Mesenchymal stem cell (in vitro differentiated cells and primary cell): ENCODE measurements around the gene STAT1.

Experiments
- DNase-seq: peaks from one replicate; pipeline ENCODE4 v3.0.0-alpha.2; 2013
- H2AFZ ChIP-seq: one replicate; pipeline ENCODE4 v1.6.1; 2013; ENCODE audit warnings: low read depth, mild to moderate bottlenecking, control low read depth, inconsistent platforms, low read length, moderate library complexity
- H2AK5ac ChIP-seq: 2 replicates; pipeline ENCODE4 v1.6.1; 2013; ENCODE audit warnings: low read length, moderate library complexity, mild to moderate bottlenecking, inconsistent platforms; ENCODE audit not compliant: severe bottlenecking
- H2BK120ac ChIP-seq: one replicate; pipeline ENCODE4 v1.6.1; 2013; ENCODE audit warnings: low read depth, mild to moderate bottlenecking, inconsistent platforms, low read length, moderate library complexity
- H2BK12ac ChIP-seq, 2 experiments: one replicate each; pipeline ENCODE4 v1.6.1; 2013; ENCODE audit warnings: inconsistent platforms in 2 of 2, low read length in 2 of 2, mild to moderate bottlenecking in 2 of 2, moderate library complexity in 2 of 2, control low read depth in 1 of 2
- H2BK15ac ChIP-seq: one replicate; pipeline ENCODE4 v1.6.1; 2013; ENCODE audit warnings: mild to moderate bottlenecking, low read depth, inconsistent platforms; ENCODE audit not compliant: poor library complexity, severe bottlenecking
- H2BK5ac ChIP-seq: 2 replicates; pipeline ENCODE4 v1.6.1; 2013; ENCODE audit warnings: low read depth, mild to moderate bottlenecking, low read length, control low read depth, inconsistent platforms; ENCODE audit not compliant: poor library complexity, severe bottlenecking
- H3K14ac ChIP-seq, 2 experiments: one replicate each; pipeline ENCODE4 v1.6.1; 2013; ENCODE audit warnings: inconsistent platforms in 2 of 2, low read length in 2 of 2, control low read depth in 1 of 2, mild to moderate bottlenecking in 1 of 2, moderate library complexity in 1 of 2
- H3K18ac ChIP-seq, 2 experiments: one replicate each; pipeline ENCODE4 v1.6.1; 2013; ENCODE audit warnings: inconsistent platforms in 2 of 2, low read length in 2 of 2, control low read depth in 1 of 2, low read depth in 1 of 2, mild to moderate bottlenecking in 1 of 2
- H3K23ac ChIP-seq, 2 experiments: one replicate each; pipeline ENCODE4 v1.6.1; 2013; ENCODE audit warnings: inconsistent platforms in 2 of 2, low read length in 2 of 2, mild to moderate bottlenecking in 2 of 2, moderate library complexity in 2 of 2, control low read depth in 1 of 2
- H3K27ac ChIP-seq: 2 replicates; pipeline ENCODE4 v1.5.1; 2013; ENCODE audit warnings: mild to moderate bottlenecking, moderate library complexity, low read length, control low read depth, inconsistent platforms; ENCODE audit not compliant: poor library complexity, severe bottlenecking
- H3K27me3 ChIP-seq, 2 experiments: 2 replicates each; pipeline versions ENCODE4 v1.6.1 to v1.7.0; 2013; ENCODE audit warnings: low read length in 2 of 2, mild to moderate bottlenecking in 2 of 2, moderate library complexity in 2 of 2, control low read depth in 1 of 2, inconsistent platforms in 1 of 2; ENCODE audit not compliant: control insufficient read depth in 1 of 2, insufficient read depth in 1 of 2
- H3K36me3 ChIP-seq, 2 experiments: 2 replicates each; pipeline versions ENCODE4 v1.6.1 to v1.7.0; 2013; ENCODE audit warnings: low read length in 2 of 2, control low read depth in 1 of 2, inconsistent platforms in 1 of 2, low read depth in 1 of 2, mild to moderate bottlenecking in 1 of 2; ENCODE audit not compliant: insufficient read depth in 2 of 2, control insufficient read depth in 1 of 2
- H3K4ac ChIP-seq, 2 experiments: one replicate each; pipeline ENCODE4 v1.6.1; 2013; ENCODE audit warnings: inconsistent platforms in 2 of 2, low read length in 2 of 2, mild to moderate bottlenecking in 2 of 2, moderate library complexity in 2 of 2, control low read depth in 1 of 2, low read depth in 1 of 2
- H3K4me1 ChIP-seq: 2 replicates; pipeline ENCODE4 v1.6.1; 2013; ENCODE audit warnings: low read depth, low read length, control low read depth; ENCODE audit not compliant: control insufficient read depth, insufficient read depth
- H3K4me2 ChIP-seq: 2 replicates; pipeline ENCODE4 v1.6.1; 2013; ENCODE audit warnings: low read length, mild to moderate bottlenecking, inconsistent platforms; ENCODE audit not compliant: poor library complexity, severe bottlenecking
- H3K4me3 ChIP-seq, 2 experiments: 2 replicates each; pipeline versions ENCODE4 v1.5.1 to v1.7.0; 2013; ENCODE audit warnings: low read length in 2 of 2, mild to moderate bottlenecking in 2 of 2, control low read depth in 1 of 2, low read depth in 1 of 2; ENCODE audit not compliant: insufficient read depth in 1 of 2
- H3K79me1 ChIP-seq: replicated peaks from 2 replicates; pipeline ENCODE4 v1.6.1; 2013; ENCODE audit warnings: mild to moderate bottlenecking, control low read depth, low read length, inconsistent platforms; ENCODE audit not compliant: poor library complexity, severe bottlenecking
- H3K9ac ChIP-seq: 2 replicates; pipeline ENCODE4 v1.7.0; 2013; ENCODE audit warnings: mild to moderate bottlenecking, low read length, moderate library complexity
- H3K9me3 ChIP-seq: 2 replicates; pipeline ENCODE4 v1.7.0; 2013; ENCODE audit warnings: mild to moderate bottlenecking, low read length; ENCODE audit not compliant: control insufficient read depth
- H4K8ac ChIP-seq: one replicate; pipeline ENCODE4 v1.6.1; 2013; ENCODE audit warnings: inconsistent platforms, mild to moderate bottlenecking, low read length, moderate library complexity
- H4K91ac ChIP-seq: one replicate; pipeline ENCODE4 v1.6.1; 2013; ENCODE audit warnings: mild to moderate bottlenecking, low read length, inconsistent platforms
- WGBS: methylation state at CpG from one replicate; pipeline ENCODE4 v1.1.7; 2013; ENCODE audit warnings: mixed read lengths; 5-methylcytosine and 5-hydroxymethylcytosine counted together

STAT1 gene

GRCh38 chr2:190981733-190982132, 32.2 kb downstream of the STAT1 start:
- Histone ChIP-seq H4K8ac (no peak overlapping the region), H3K4me2 (no peak overlapping the region), H3K23ac (no peak overlapping the region), H3K27me3 (no peaks in the 10 kb centered on the region), H2BK15ac (no peak overlapping the region), H3K14ac (no peak overlapping the region), H2BK120ac (no peak overlapping the region), H2AK5ac (no peak overlapping the region), H2BK5ac (no peak overlapping the region), H4K91ac (no peak overlapping the region), H3K9me3 (no peaks in the 10 kb centered on the region), H2AFZ (no peak overlapping the region), H3K79me1 (peaks cover 17% of the 10 kb centered on the region), H3K4ac (no peak overlapping the region), H2BK12ac (no peak overlapping the region), H3K4me1 (peaks cover 11% of the 10 kb centered on the region), H3K27ac (no peak overlapping the region), H3K18ac (no peak overlapping the region), H3K9ac (no peak overlapping the region), H3K36me3 (peaks cover 48 to 100% of the 10 kb centered on the region in 2 experiments), H3K4me3 (no peak overlapping the region)
- 96% methylated on average over 1 of the region's 1 CpG for WGBS
- DNase-seq, result no peak

DNA sequence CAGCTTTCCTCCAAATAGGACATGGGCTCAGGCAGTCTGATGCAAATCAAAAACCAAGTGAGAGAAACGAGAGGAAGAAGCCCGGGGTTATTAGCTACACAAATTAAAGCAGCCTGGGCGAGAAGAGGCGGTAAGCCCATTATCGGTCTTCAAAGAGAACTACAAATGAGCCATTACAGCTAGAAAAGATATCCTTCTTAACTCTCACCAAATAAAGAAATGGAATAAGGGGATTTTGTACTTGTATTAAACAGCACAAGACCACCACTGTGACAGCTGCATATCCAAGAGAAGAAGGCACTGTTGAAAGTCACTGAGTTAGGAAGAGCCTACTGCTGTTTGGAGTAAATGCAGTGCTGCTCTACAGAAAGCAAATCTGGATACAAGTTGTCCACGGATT, 32.6 kb downstream of the STAT1 start:
- Histone ChIP-seq H3K27ac (peak overlapping the region; percentile 73), H2BK5ac (no peak overlapping the region), H3K36me3 (peaks cover 46 to 100% of the 10 kb centered on the region in 2 experiments), H3K4me3 (no peak overlapping the region), H2AK5ac (no peak overlapping the region), H3K18ac (no peak overlapping the region), H3K23ac (no peak overlapping the region), H2BK15ac (no peak overlapping the region), H2BK120ac (no peak overlapping the region), H3K27me3 (no peaks in the 10 kb centered on the region), H3K14ac (no peak overlapping the region), H3K4me1 (peaks cover 11% of the 10 kb centered on the region), H3K4ac (no peak overlapping the region), H4K91ac (no peak overlapping the region), H3K9me3 (no peaks in the 10 kb centered on the region), H3K79me1 (peaks cover 15% of the 10 kb centered on the region), H2AFZ (no peak overlapping the region), H4K8ac (no peak overlapping the region), H3K4me2 (no peak overlapping the region), H2BK12ac (no peak overlapping the region), H3K9ac (no peak overlapping the region)
- 90% methylated on average over 4 of the region's 6 CpGs for WGBS
- no peak for DNase-seq

- Histone ChIP-seq H2BK120ac (no peak overlapping the region), H2BK15ac (no peak overlapping the region), H4K91ac (no peak overlapping the region), H3K9ac (no peak overlapping the region), H3K23ac (no peak overlapping the region), H3K4me3 (no peak overlapping the region), H2BK5ac (peak overlapping the region; percentile 71), H3K79me1 (peaks cover 12% of the 10 kb centered on the region), H3K4me1 (peaks cover 11% of the 10 kb centered on the region), H3K4ac (no peak overlapping the region), H3K4me2 (no peak overlapping the region), H3K36me3 (peaks cover 40 to 100% of the 10 kb centered on the region in 2 experiments), H3K27ac (peak overlapping the region; percentile 73), H3K18ac (no peak overlapping the region), H3K14ac (no peak overlapping the region), H3K9me3 (no peaks in the 10 kb centered on the region), H2AK5ac (no peak overlapping the region), H4K8ac (no peak overlapping the region), H3K27me3 (no peaks in the 10 kb centered on the region), H2BK12ac (no peak overlapping the region), H2AFZ (no peak overlapping the region)
- 82% methylated on average over 10 of the region's 10 CpGs for WGBS
- no peak for DNase-seq
Observed at GRCh38 chr2:190980630-190981209, 33.3 kb downstream of the STAT1 start.

- Histone ChIP-seq H3K27ac (peak overlapping the region; percentile 73), H2AK5ac (no peak overlapping the region), H3K14ac (no peak overlapping the region), H3K4me1 (peaks cover 11% of the 10 kb centered on the region), H2BK5ac (no peak overlapping the region), H3K4me2 (no peak overlapping the region), H3K9me3 (no peaks in the 10 kb centered on the region), H2AFZ (no peak overlapping the region), H2BK12ac (no peak overlapping the region), H4K91ac (no peak overlapping the region), H3K4ac (no peak overlapping the region), H3K18ac (peak overlapping the region in 1 of 2 experiments; percentile 14), H3K23ac (no peak overlapping the region), H2BK15ac (no peak overlapping the region), H3K9ac (no peak overlapping the region), H3K4me3 (no peak overlapping the region), H2BK120ac (no peak overlapping the region), H3K36me3 (peaks cover 35 to 100% of the 10 kb centered on the region in 2 experiments), H4K8ac (no peak overlapping the region), H3K79me1 (peaks cover 12% of the 10 kb centered on the region), H3K27me3 (no peaks in the 10 kb centered on the region)
- peak; percentile 86 for DNase-seq
- WGBS, result 56% methylated on average over 14 of the region's 14 CpGs
Observed at GRCh38 chr2:190979906-190980629, 33.9 kb downstream of the STAT1 start.
